PC-9 (cell line): ENCODE data around the gene CLMN. TPM values are rescaled to one million over a fixed set of nuclear protein-coding genes. Genes with fewer than 3 reads are reported as not detected.
A peak's percentile ranks its signal among the peaks of the same experiment; 100 is the strongest.

ENCODE experiments used
- BruUV-seq: library from RNA; stranded (reverse); fragments of 400-500 nt; replicated peaks from 2 replicates; lab custom pipeline; 2021; lab: Mats Ljungman, UMichigan
- CTCF ChIA-PET: fragments of 300-600 bp; sonication (Branson Sonifier 250); formaldehyde crosslinking; loops from one replicate; lab custom pipeline; 2022; ENCODE audit warnings: antibody characterized with exemption; lab: Charles Lee
- POLR2A ChIA-PET: fragments of 300-600 bp; sonication (Branson Sonifier 250); formaldehyde crosslinking; loops from one replicate; lab custom pipeline; 2022; ENCODE audit warnings: antibody characterized with exemption; ENCODE audit not compliant: unreplicated experiment; lab: Charles Lee
- DNase-seq, 2 experiments: peaks; one replicate each; pipeline versions ENCODE4 v3.0.0 to v3.0.0-alpha.2; 2015 to 2022; ENCODE audit warnings: mixed read lengths in 1 of 2
- H2AFZ ChIP-seq: fragments of 200-600 bp; sonication (generic); 2 replicates; pipeline ENCODE4 v1.8.1; 2017; ENCODE audit warnings: antibody characterized with exemption
- H3F3A ChIP-seq: fragments of 200-600 bp; sonication (generic); 2 replicates; pipeline ENCODE4 v1.8.1; 2017; ENCODE audit warnings: antibody characterized with exemption, mild to moderate bottlenecking, low read depth; ENCODE audit not compliant: insufficient read depth
- H3K27ac ChIP-seq: fragments of 200-600 bp; sonication (generic); 2 replicates; pipeline ENCODE4 v1.6.1; 2016; ENCODE audit warnings: mixed run types
- H3K27me3 ChIP-seq: fragments of 200-600 bp; sonication (generic); 2 replicates; pipeline ENCODE4 v1.6.1; 2016; ENCODE audit warnings: low read depth, mixed run types; ENCODE audit not compliant: insufficient read depth
- H3K36me3 ChIP-seq: fragments of 200-600 bp; sonication (generic); 2 replicates; pipeline ENCODE4 v1.6.1; 2016; ENCODE audit warnings: low read depth, mixed run types
- H3K4me1 ChIP-seq: fragments of 200-600 bp; sonication (generic); replicated peaks from 2 replicates; pipeline ENCODE4 v1.6.1; 2016; ENCODE audit warnings: mixed run types; ENCODE audit not compliant: insufficient read depth
- H3K4me2 ChIP-seq: fragments of 200-600 bp; sonication (generic); 2 replicates; pipeline ENCODE4 v1.6.1; 2017; ENCODE audit warnings: mixed run types
- H3K4me3 ChIP-seq: fragments of 200-600 bp; sonication (generic); 2 replicates; pipeline ENCODE4 v1.6.1; 2016; ENCODE audit warnings: mixed run types
- H3K79me2 ChIP-seq: fragments of 200-600 bp; sonication (generic); 2 replicates; pipeline ENCODE4 v1.6.1; 2017; ENCODE audit warnings: low read depth, mixed run types
- H3K9me2 ChIP-seq: fragments of 200-600 bp; sonication (generic); 2 replicates; pipeline ENCODE4 v1.8.1; 2017; ENCODE audit warnings: mild to moderate bottlenecking; ENCODE audit not compliant: insufficient read depth
- H3K9me3 ChIP-seq: fragments of 200-600 bp; sonication (generic); 2 replicates; pipeline ENCODE4 v1.8.1; 2016; ENCODE audit warnings: low read depth; ENCODE audit not compliant: insufficient read depth
- H4K20me1 ChIP-seq: fragments of 200-600 bp; sonication (generic); 2 replicates; pipeline ENCODE4 v1.8.1; 2017; ENCODE audit not compliant: insufficient read depth
- EZH2 ChIP-seq: fragments of 200-600 bp; sonication (generic); IDR thresholded peaks from 2 replicates; pipeline ENCODE4 v1.8.0; 2017; ENCODE audit warnings: antibody characterized with exemption, low read depth
- intact Hi-C: fragments of 100-400 bp; cut with micrococcal nuclease; formaldehyde crosslinking; loops from one replicate; pipeline ENCODE4 v1.10.0; 2022; ENCODE audit not compliant: unreplicated experiment
- total RNA-seq: library from RNA; stranded (reverse); gene quantifications from 2 replicates; pipeline ENCODE4 v1.2.3, GENCODE V29; 2021
- TF ChIP-seq, protein P1 (sequence below): fragments of 200-600 bp; sonication (generic); conservative IDR thresholded peaks from 2 replicates; pipeline ENCODE4 v1.6.1; 2017; ENCODE audit warnings: mixed run types, antibody characterized with exemption, mild to moderate bottlenecking, moderate library complexity

Gene CLMN
- total RNA-seq, 1 experiment from 2014 or later = 15.8 TPM

DNA sequence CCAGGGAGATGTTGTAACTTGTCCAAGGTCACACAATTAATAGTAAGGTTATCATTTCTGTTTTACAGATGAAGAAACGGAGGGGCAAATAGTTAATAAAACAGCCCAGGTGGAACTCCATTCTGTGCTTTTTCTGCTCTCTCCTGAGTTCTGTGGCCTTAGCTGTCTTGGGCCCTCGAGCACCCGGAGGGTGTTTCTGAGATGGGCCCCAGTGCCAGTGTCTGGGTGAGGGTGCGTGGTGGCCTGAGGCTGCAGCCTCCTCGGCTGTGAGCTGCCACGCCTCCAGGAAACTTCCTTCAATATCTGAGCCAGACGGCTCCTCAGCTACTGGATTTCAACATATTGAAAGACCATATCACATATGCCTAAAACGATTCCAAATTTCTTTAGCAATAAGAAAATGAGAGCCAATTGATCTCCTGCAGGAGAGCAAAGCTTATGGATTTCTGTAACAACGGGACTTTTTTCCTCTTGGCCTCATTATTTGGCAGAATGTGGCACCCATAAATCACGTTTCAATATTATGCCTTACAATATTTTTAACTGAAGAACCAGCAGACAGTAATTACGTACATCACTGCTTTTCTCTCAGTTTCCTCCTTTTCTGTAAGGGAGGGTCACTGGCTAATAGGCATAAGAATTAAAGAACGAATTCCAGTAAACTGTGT is 87.6 kb downstream of the CLMN start:
- peak in 1 of 2 experiments; percentile 36 for DNase-seq
- Histone ChIP-seq H3K9me3 (no peaks in the 10 kb centered on the region), H3K4me1 (peaks cover 10% of the 10 kb centered on the region), H3K4me2 (no peak overlapping the region), H3K27me3 (no peaks in the 10 kb centered on the region), H2AFZ (no peak overlapping the region), H3F3A (no peaks in the 10 kb centered on the region; the same call in 1 of the 2 replicates), H3K27ac (no peak overlapping the region), H3K36me3 (no peaks in the 10 kb centered on the region), H4K20me1 (no peaks in the 10 kb centered on the region), H3K4me3 (no peak overlapping the region), H3K9me2 (no peaks in the 10 kb centered on the region), H3K79me2 (no peaks in the 10 kb centered on the region)
- intact Hi-C loops = no loop called here
- no TSS peak for BruUV-seq
- no peak for TF ChIP-seq EZH2
- TF ChIP-seq, protein P1, sequence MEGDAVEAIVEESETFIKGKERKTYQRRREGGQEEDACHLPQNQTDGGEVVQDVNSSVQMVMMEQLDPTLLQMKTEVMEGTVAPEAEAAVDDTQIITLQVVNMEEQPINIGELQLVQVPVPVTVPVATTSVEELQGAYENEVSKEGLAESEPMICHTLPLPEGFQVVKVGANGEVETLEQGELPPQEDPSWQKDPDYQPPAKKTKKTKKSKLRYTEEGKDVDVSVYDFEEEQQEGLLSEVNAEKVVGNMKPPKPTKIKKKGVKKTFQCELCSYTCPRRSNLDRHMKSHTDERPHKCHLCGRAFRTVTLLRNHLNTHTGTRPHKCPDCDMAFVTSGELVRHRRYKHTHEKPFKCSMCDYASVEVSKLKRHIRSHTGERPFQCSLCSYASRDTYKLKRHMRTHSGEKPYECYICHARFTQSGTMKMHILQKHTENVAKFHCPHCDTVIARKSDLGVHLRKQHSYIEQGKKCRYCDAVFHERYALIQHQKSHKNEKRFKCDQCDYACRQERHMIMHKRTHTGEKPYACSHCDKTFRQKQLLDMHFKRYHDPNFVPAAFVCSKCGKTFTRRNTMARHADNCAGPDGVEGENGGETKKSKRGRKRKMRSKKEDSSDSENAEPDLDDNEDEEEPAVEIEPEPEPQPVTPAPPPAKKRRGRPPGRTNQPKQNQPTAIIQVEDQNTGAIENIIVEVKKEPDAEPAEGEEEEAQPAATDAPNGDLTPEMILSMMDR = no peak
- POLR2A ChIA-PET = no interaction called here
- CTCF ChIA-PET = no interaction called here

DNA sequence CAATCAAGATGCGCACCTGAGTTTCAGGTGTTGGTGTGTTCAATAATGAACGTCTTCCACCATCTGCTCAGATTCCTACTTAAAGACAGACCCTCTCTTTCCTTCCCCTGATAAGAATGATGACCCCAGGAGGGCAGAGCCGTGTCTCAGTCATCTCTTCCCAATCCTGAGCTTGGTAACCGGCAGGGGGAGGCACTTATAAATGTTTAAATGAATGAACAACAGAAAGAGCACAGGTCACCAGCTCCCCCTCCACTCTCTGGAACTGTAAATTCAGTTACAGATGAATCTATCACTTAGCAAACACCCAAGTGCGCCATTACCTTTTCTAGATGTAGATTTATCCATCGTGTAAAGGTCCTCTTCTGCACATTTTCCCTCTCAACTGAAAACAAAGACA is 90.0 kb downstream of the CLMN start:
- Histone ChIP-seq H3K9me3 (no peaks in the 10 kb centered on the region), H3K27me3 (no peaks in the 10 kb centered on the region), H4K20me1 (no peaks in the 10 kb centered on the region), H3K27ac (no peak overlapping the region), H3K36me3 (no peaks in the 10 kb centered on the region), H3K9me2 (no peaks in the 10 kb centered on the region), H3K4me2 (no peak overlapping the region), H3F3A (no peaks in the 10 kb centered on the region; the same call in 1 of the 2 replicates), H3K79me2 (no peaks in the 10 kb centered on the region), H2AFZ (no peak overlapping the region), H3K4me3 (no peak overlapping the region), H3K4me1 (peaks cover 10% of the 10 kb centered on the region)
- DNase-seq = no peak
- no peak for TF ChIP-seq EZH2
- TF ChIP-seq, protein P1 = no peak
- BruUV-seq = no TSS peak
- intact Hi-C loops = no loop called here
- ChIA-PET CTCF (no interaction called here), POLR2A (no interaction called here)

DNA sequence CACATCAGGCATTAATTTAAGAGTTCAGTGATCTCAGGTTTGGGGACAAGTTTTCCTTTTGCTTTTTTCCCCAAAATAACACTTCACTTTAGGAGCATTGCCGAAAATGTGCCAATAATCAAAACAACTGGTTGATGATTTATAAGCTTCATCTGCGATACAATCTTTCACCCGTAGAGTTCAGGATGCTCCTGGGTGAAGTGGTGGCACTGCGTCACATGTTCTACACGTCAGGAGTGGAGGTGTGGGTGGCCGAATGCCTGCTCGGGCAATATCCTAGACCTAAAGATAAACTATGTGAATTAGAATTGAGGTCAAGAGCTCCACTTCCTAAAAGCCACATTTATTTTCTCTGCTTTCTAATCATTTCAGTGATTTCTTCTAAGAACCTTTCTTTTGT is 91.5 kb downstream of the CLMN start:
- no TSS peak for BruUV-seq
- Histone ChIP-seq H3K9me2 (no peaks in the 10 kb centered on the region), H3F3A (no peaks in the 10 kb centered on the region; the same call in 1 of the 2 replicates), H3K36me3 (no peaks in the 10 kb centered on the region), H3K27me3 (no peaks in the 10 kb centered on the region), H3K4me2 (no peak overlapping the region), H3K4me3 (no peak overlapping the region), H3K4me1 (peaks cover 10% of the 10 kb centered on the region), H2AFZ (no peak overlapping the region), H4K20me1 (no peaks in the 10 kb centered on the region), H3K9me3 (no peaks in the 10 kb centered on the region), H3K27ac (no peak overlapping the region), H3K79me2 (no peaks in the 10 kb centered on the region)
- intact Hi-C loops = no loop called here
- no peak for DNase-seq
- no peak for TF ChIP-seq EZH2
- TF ChIP-seq, protein P1 = no peak
- POLR2A ChIA-PET = no interaction called here
- CTCF ChIA-PET = no interaction called here
